H9 (cell line): Measurements from ENCODE around the gene FAM53B. TPM values are rescaled to one million over a fixed set of nuclear protein-coding genes. Genes with fewer than 3 reads are reported as not detected.

Experiments
- DNase-seq: peaks from one replicate; pipeline ENCODE4 v3.0.0-alpha.2; 2017
- H2AFZ ChIP-seq: one replicate; pipeline ENCODE4 v1.6.1; 2013; ENCODE audit warnings: mild to moderate bottlenecking, low read length, control low read depth, moderate library complexity
- H2AK5ac ChIP-seq: 2 replicates; pipeline ENCODE4 v1.6.1; 2013; ENCODE audit warnings: low read length, control low read depth, mixed read lengths; ENCODE audit not compliant: insufficient read length
- H2BK120ac ChIP-seq: one replicate; pipeline ENCODE4 v1.6.1; 2013; ENCODE audit warnings: low read depth, mild to moderate bottlenecking, low read length, control low read depth, inconsistent platforms; ENCODE audit not compliant: poor library complexity, severe bottlenecking
- H2BK12ac ChIP-seq: 2 replicates; pipeline ENCODE4 v1.6.1; 2013; ENCODE audit warnings: low read length, control low read depth, mixed read lengths, low read depth; ENCODE audit not compliant: insufficient read length
- H2BK15ac ChIP-seq: 2 replicates; pipeline ENCODE4 v1.6.1; 2013; ENCODE audit warnings: low read depth, low read length, control low read depth
- H2BK20ac ChIP-seq: one replicate; pipeline ENCODE4 v1.6.1; 2013; ENCODE audit warnings: low read depth, mild to moderate bottlenecking, low read length, control low read depth, inconsistent platforms; ENCODE audit not compliant: poor library complexity, severe bottlenecking
- H2BK5ac ChIP-seq: 2 replicates; pipeline ENCODE4 v1.6.1; 2013; ENCODE audit warnings: low read length, control low read depth, mixed read lengths; ENCODE audit not compliant: insufficient read length
- H3K14ac ChIP-seq: 2 replicates; pipeline ENCODE4 v1.6.1; 2013; ENCODE audit warnings: low read length, control low read depth; ENCODE audit not compliant: insufficient read depth
- H3K18ac ChIP-seq: 2 replicates; pipeline ENCODE4 v1.6.1; 2013; ENCODE audit warnings: low read depth, mild to moderate bottlenecking, mixed read lengths, low read length, control low read depth; ENCODE audit not compliant: insufficient read length
- H3K23ac ChIP-seq: 2 replicates; pipeline ENCODE4 v1.6.1; 2013; ENCODE audit warnings: low read length, control low read depth, mixed read lengths, low read depth; ENCODE audit not compliant: insufficient read length
- H3K23me2 ChIP-seq: 2 replicates; pipeline ENCODE4 v1.6.1; 2013; ENCODE audit warnings: low read depth, mild to moderate bottlenecking, mixed read lengths, low read length, control low read depth; ENCODE audit not compliant: insufficient read length, poor library complexity, severe bottlenecking
- H3K27ac ChIP-seq: 2 replicates; pipeline ENCODE4 v1.5.1; 2013; ENCODE audit warnings: low read length, control low read depth, mixed read lengths, low read depth; ENCODE audit not compliant: insufficient read length
- H3K27me3 ChIP-seq: 2 replicates; pipeline ENCODE4 v1.6.1; 2013; ENCODE audit warnings: low read length, control low read depth, inconsistent platforms; ENCODE audit not compliant: insufficient read depth
- H3K4ac ChIP-seq: 2 replicates; pipeline ENCODE4 v1.6.1; 2013; ENCODE audit warnings: low read depth, mild to moderate bottlenecking, control low read depth, inconsistent platforms, low read length, moderate library complexity
- H3K4me1 ChIP-seq: 2 replicates; pipeline ENCODE4 v1.6.1; 2013; ENCODE audit warnings: low read length, control low read depth, inconsistent platforms; ENCODE audit not compliant: insufficient read depth
- H3K4me2 ChIP-seq: 2 replicates; pipeline ENCODE4 v1.6.1; 2013; ENCODE audit warnings: low read length, control low read depth, mixed read lengths; ENCODE audit not compliant: insufficient read length, insufficient read depth
- H3K56ac ChIP-seq: 2 replicates; pipeline ENCODE4 v1.6.1; 2013; ENCODE audit warnings: low read depth, mild to moderate bottlenecking, mixed read lengths, low read length, control low read depth; ENCODE audit not compliant: insufficient read length
- H3K79me1 ChIP-seq: 2 replicates; pipeline ENCODE4 v1.6.1; 2013; ENCODE audit warnings: low read depth, mild to moderate bottlenecking, moderate library complexity, low read length, control low read depth, inconsistent platforms; ENCODE audit not compliant: insufficient read depth, poor library complexity, severe bottlenecking
- H3K79me2 ChIP-seq: 2 replicates; pipeline ENCODE4 v1.6.1; 2013; ENCODE audit warnings: low read length, control low read depth, inconsistent platforms; ENCODE audit not compliant: insufficient read depth
- H3K9ac ChIP-seq: 2 replicates; pipeline ENCODE4 v1.6.1; 2013; ENCODE audit warnings: low read length, control low read depth, mixed read lengths; ENCODE audit not compliant: insufficient read length; ENCODE audit errors: extremely low read depth
- H3K9me3 ChIP-seq: one replicate; pipeline ENCODE4 v1.6.1; 2013; ENCODE audit warnings: low read depth, low read length, inconsistent platforms; ENCODE audit not compliant: control insufficient read depth
- H3T11ph ChIP-seq: one replicate; pipeline ENCODE4 v1.6.1; 2013; ENCODE audit warnings: mild to moderate bottlenecking, low read length, control low read depth, inconsistent platforms
- H4K20me1 ChIP-seq: one replicate; pipeline ENCODE4 v1.6.1; 2013; ENCODE audit not compliant: control insufficient read depth, insufficient read length, insufficient read depth
- H4K5ac ChIP-seq: 2 replicates; pipeline ENCODE4 v1.6.1; 2013; ENCODE audit warnings: low read depth, mild to moderate bottlenecking, mixed read lengths, low read length, control low read depth; ENCODE audit not compliant: insufficient read length
- H4K8ac ChIP-seq: replicated peaks from 2 replicates; pipeline ENCODE4 v1.6.1; 2013; ENCODE audit warnings: low read length, control low read depth, mixed read lengths, low read depth; ENCODE audit not compliant: insufficient read length
- H4K91ac ChIP-seq: 2 replicates; pipeline ENCODE4 v1.6.1; 2013; ENCODE audit warnings: low read depth, mild to moderate bottlenecking, moderate library complexity, mixed read lengths, low read length, control low read depth; ENCODE audit not compliant: insufficient read length
- H3K27ac Mint-ChIP-seq, 3 experiments: 2 replicates in 2 of 3; 3 replicates in 1 of 3; pipeline ENCODE4 v1.8.0; 2020 to 2021; ENCODE audit warnings: mixed read lengths in 3 of 3, mild to moderate bottlenecking in 1 of 3, moderate library complexity in 1 of 3
- H3K27me3 Mint-ChIP-seq: 2 replicates; pipeline ENCODE4 v1.8.0; 2021; ENCODE audit warnings: low read depth, mild to moderate bottlenecking, moderate library complexity, mixed read lengths
- H3K36me3 Mint-ChIP-seq, 3 experiments: 2 replicates in 2 of 3; 3 replicates in 1 of 3; pipeline ENCODE4 v1.8.0; 2020 to 2021; ENCODE audit warnings: low read depth in 3 of 3, mixed read lengths in 3 of 3; ENCODE audit not compliant: insufficient read depth in 1 of 3
- H3K4me1 Mint-ChIP-seq, 2 experiments: 2 replicates each; pipeline ENCODE4 v1.8.0; 2020; ENCODE audit warnings: mixed read lengths in 2 of 2
- H3K4me3 Mint-ChIP-seq, 2 experiments: 2 replicates in 1 of 2; 3 replicates in 1 of 2; pipeline ENCODE4 v1.8.0; 2020 to 2021; ENCODE audit warnings: mild to moderate bottlenecking in 2 of 2, mixed read lengths in 2 of 2, moderate library complexity in 1 of 2
- H3K9me3 Mint-ChIP-seq, 2 experiments: 2 replicates in 1 of 2; 3 replicates in 1 of 2; pipeline ENCODE4 v1.8.0; 2020; ENCODE audit warnings: mild to moderate bottlenecking in 2 of 2, mixed read lengths in 2 of 2, moderate library complexity in 1 of 2
- WGBS: extraction: QIAGEN DNeasy Blood & Tissue Kit; methylation state at CpG from one replicate; pipeline ENCODE4 v1.1.7; 2013; ENCODE audit warnings: missing lambda C conversion rate, low lambda C conversion rate, mixed read lengths; ENCODE audit not compliant: insufficient read length; ENCODE audit errors: extremely low coverage; 5-methylcytosine and 5-hydroxymethylcytosine counted together
- total RNA-seq: library from RNA; stranded (reverse); gene quantifications from 2 replicates; pipeline ENCODE4 v1.2.1, GENCODE V29; 2021
- TF ChIP-seq, protein P1 (sequence below): fragments of 200-600 bp; sonication (generic); conservative IDR thresholded peaks from 3 replicates; pipeline ENCODE4 v1.8.0; 2021; ENCODE audit warnings: antibody characterized with exemption, mild to moderate bottlenecking

Gene FAM53B
- total RNA-seq, 1 experiment from 2014 or later: 11.5 TPM

DNA sequence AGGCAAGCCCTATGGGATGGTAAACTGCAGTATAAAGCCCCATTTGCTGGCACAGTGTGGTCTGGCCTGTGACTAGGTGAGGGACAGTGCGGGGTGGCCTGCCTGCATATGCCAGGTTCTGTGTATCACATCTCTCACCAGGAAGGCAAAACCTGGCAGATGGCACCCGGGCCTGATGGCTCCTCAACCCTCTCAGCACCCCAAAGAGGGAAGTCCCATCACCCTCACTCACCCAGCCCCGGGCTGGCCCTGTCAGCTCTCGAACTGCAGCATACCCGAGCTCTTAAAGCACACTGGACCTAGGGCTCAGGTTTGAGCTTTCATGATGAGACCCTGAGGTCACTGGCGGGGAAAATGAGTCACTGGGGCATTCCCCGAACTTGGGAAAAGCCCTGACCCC is 152.1 kb downstream of the FAM53B start:
- H3K79me2 ChIP-seq: no peaks in the 10 kb centered on the region
- no peak overlapping the region for H2AK5ac ChIP-seq
- Mint-ChIP-seq H3K27me3 (peaks cover 3% of the 10 kb centered on the region), H3K4me3 (no peak overlapping the region), H3K36me3 (no peaks in the 10 kb centered on the region; a peak in 2 of 7 replicates), H3K4me1 (peaks cover 0 to 4% of the 10 kb centered on the region in 2 experiments; a peak in 1 of 4 replicates), H3K9me3 (peaks cover 0 to 4% of the 10 kb centered on the region in 2 experiments; a peak in 1 of 5 replicates), H3K27ac (no peak overlapping the region)
- TF ChIP-seq, protein P1, sequence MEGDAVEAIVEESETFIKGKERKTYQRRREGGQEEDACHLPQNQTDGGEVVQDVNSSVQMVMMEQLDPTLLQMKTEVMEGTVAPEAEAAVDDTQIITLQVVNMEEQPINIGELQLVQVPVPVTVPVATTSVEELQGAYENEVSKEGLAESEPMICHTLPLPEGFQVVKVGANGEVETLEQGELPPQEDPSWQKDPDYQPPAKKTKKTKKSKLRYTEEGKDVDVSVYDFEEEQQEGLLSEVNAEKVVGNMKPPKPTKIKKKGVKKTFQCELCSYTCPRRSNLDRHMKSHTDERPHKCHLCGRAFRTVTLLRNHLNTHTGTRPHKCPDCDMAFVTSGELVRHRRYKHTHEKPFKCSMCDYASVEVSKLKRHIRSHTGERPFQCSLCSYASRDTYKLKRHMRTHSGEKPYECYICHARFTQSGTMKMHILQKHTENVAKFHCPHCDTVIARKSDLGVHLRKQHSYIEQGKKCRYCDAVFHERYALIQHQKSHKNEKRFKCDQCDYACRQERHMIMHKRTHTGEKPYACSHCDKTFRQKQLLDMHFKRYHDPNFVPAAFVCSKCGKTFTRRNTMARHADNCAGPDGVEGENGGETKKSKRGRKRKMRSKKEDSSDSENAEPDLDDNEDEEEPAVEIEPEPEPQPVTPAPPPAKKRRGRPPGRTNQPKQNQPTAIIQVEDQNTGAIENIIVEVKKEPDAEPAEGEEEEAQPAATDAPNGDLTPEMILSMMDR: no peak
- H4K8ac ChIP-seq: no peak overlapping the region
- no peak overlapping the region for H4K91ac ChIP-seq
- no peak for DNase-seq
- no peak overlapping the region for H3K9ac ChIP-seq
- H3K23me2 ChIP-seq: no peaks in the 10 kb centered on the region
- no peak overlapping the region for H2BK15ac ChIP-seq
- no peak overlapping the region for H3T11ph ChIP-seq
- H3K4me2 ChIP-seq: no peak overlapping the region
- H3K23ac ChIP-seq: no peak overlapping the region
- H3K4me1 ChIP-seq: no peaks in the 10 kb centered on the region
- no peaks in the 10 kb centered on the region for H3K27me3 ChIP-seq
- no CpG with 5 or more reads among the region's 7 CpGs for WGBS
- H3K79me1 ChIP-seq: no peaks in the 10 kb centered on the region
- no peak overlapping the region for H4K5ac ChIP-seq
- no peaks in the 10 kb centered on the region for H4K20me1 ChIP-seq
- no peaks in the 10 kb centered on the region for H3K9me3 ChIP-seq
- H3K14ac ChIP-seq: no peak overlapping the region
- H3K56ac ChIP-seq: no peak overlapping the region
- H3K18ac ChIP-seq: no peak overlapping the region
- no peak overlapping the region for H2BK5ac ChIP-seq
- H2AFZ ChIP-seq: no peak overlapping the region
- H3K27ac ChIP-seq: no peak overlapping the region
- no peak overlapping the region for H3K4ac ChIP-seq
- H2BK20ac ChIP-seq: no peak overlapping the region
- H2BK12ac ChIP-seq: no peak overlapping the region
- H2BK120ac ChIP-seq: no peak overlapping the region
